Endodermal cell (in vitro differentiated cells): ENCODE results near the gene CDC42BPB. TPM values are rescaled to one million over a fixed set of nuclear protein-coding genes. Genes with fewer than 3 reads are reported as not detected.

Experiments used
- DNase-seq: peaks from one replicate; pipeline ENCODE4 v3.0.0-alpha.2; 2017
- H3K27ac ChIP-seq: 2 replicates; pipeline ENCODE4 v1.5.1; 2013; ENCODE audit warnings: mild to moderate bottlenecking, low read depth, low read length, moderate library complexity
- H3K27me3 ChIP-seq: 2 replicates; pipeline ENCODE4 v1.6.1; 2013; ENCODE audit warnings: mild to moderate bottlenecking, low read length, moderate library complexity; ENCODE audit not compliant: insufficient read depth, control insufficient read depth, poor library complexity, severe bottlenecking
- H3K36me3 ChIP-seq: 2 replicates; pipeline ENCODE4 v1.7.0; 2013; ENCODE audit warnings: mild to moderate bottlenecking, low read length, moderate library complexity; ENCODE audit not compliant: control insufficient read depth, insufficient read depth
- H3K4me1 ChIP-seq: one replicate; pipeline ENCODE4 v1.7.0; 2013; ENCODE audit warnings: low read length; ENCODE audit not compliant: control insufficient read depth, insufficient read depth
- H3K4me3 ChIP-seq: 2 replicates; pipeline ENCODE4 v1.5.1; 2013; ENCODE audit warnings: mild to moderate bottlenecking, low read length, moderate library complexity
- H3K9ac ChIP-seq: 2 replicates; pipeline ENCODE4 v1.6.1; 2013; ENCODE audit warnings: mild to moderate bottlenecking, low read length, moderate library complexity; ENCODE audit not compliant: poor library complexity, severe bottlenecking; ENCODE audit errors: extremely low read depth
- H3K9me3 ChIP-seq: 2 replicates; pipeline ENCODE4 v1.6.1; 2013; ENCODE audit warnings: mild to moderate bottlenecking, low read length, moderate library complexity; ENCODE audit not compliant: control insufficient read depth
- H3K27ac Mint-ChIP-seq: 2 replicates; pipeline ENCODE4 v1.8.0; 2020; ENCODE audit warnings: mixed read lengths
- H3K27me3 Mint-ChIP-seq: 2 replicates; pipeline ENCODE4 v1.8.0; 2021; ENCODE audit warnings: mild to moderate bottlenecking, mixed read lengths; ENCODE audit not compliant: insufficient read depth
- H3K36me3 Mint-ChIP-seq: 2 replicates; pipeline ENCODE4 v1.8.0; 2020; ENCODE audit warnings: low read depth, mixed read lengths
- H3K4me1 Mint-ChIP-seq: 2 replicates; pipeline ENCODE4 v1.8.0; 2020; ENCODE audit warnings: mixed read lengths
- H3K4me3 Mint-ChIP-seq: 2 replicates; pipeline ENCODE4 v1.8.0; 2020; ENCODE audit warnings: mild to moderate bottlenecking, moderate library complexity, mixed read lengths
- H3K9me3 Mint-ChIP-seq: 2 replicates; pipeline ENCODE4 v1.8.0; 2020; ENCODE audit warnings: mild to moderate bottlenecking, mixed read lengths
- WGBS, 2 experiments: methylation state at CpG; one replicate each; pipeline versions ENCODE4 v1.1.5 to v1.1.7; 2013; ENCODE audit warnings: missing lambda C conversion rate in 2 of 2, mixed read lengths in 1 of 2; ENCODE audit not compliant: insufficient coverage in 1 of 2, insufficient read length in 1 of 2; 5-methylcytosine and 5-hydroxymethylcytosine counted together
- total RNA-seq, 2 donors: library from RNA; stranded (reverse); fragmentation: NEBNext Ultra II Directional in 1 of 2; extraction: Animal tissue kit (Norgen Biotek cat#: 25700) in 1 of 2; gene quantifications; 2 replicates in 1 of 2; 3 replicates in 1 of 2; pipeline ENCODE4 v1.2.1, GENCODE V29; 2021
- TF ChIP-seq, protein P1 (sequence below): fragments of 200-600 bp; sonication (generic); conservative IDR thresholded peaks from 2 replicates; pipeline ENCODE4 v1.5.0; 2021; ENCODE audit warnings: antibody characterized with exemption, mild to moderate bottlenecking

The CDC42BPB gene
- total RNA-seq, 2 donors from 2014 or later: 120 to 123 TPM

DNA sequence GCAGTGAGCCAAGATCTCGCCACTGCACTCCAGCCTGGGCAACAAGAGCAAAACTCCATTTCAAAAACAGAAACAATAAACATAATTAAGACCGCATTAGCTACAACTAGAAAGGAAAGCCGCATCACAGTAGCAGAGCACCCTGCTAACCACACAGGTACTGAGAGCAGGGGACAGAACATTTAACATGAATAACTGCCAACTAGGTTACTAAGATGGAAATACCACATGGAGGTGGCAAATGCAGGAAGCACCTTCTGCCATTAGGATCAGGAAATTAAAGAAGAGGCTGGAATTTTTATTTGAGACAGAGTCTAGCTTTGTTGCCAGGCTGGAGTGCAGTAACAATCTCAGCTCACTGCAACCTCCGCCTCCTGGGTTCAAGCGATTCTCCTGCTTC, 41.9 kb downstream of the CDC42BPB start:
- no peak overlapping the region for H3K4me3 ChIP-seq
- no peak overlapping the region for H3K4me3 Mint-ChIP-seq
- H3K9ac ChIP-seq: no peak overlapping the region
- no peaks in the 10 kb centered on the region for H3K27me3 ChIP-seq
- peaks cover 5% of the 10 kb centered on the region for H3K9me3 Mint-ChIP-seq
- peaks cover 3% of the 10 kb centered on the region for H3K4me1 ChIP-seq
- no peak for DNase-seq
- H3K36me3 Mint-ChIP-seq: peaks cover 24% of the 10 kb centered on the region
- no peaks in the 10 kb centered on the region for H3K9me3 ChIP-seq
- WGBS, 2 experiments: 83 to 98% methylated on average over 2 to 5 of the region's 5 CpGs
- peak overlapping the region; percentile 18 for H3K27ac Mint-ChIP-seq
- H3K4me1 Mint-ChIP-seq: peaks cover 16% of the 10 kb centered on the region
- H3K36me3 ChIP-seq: peaks cover 19% of the 10 kb centered on the region
- no peaks in the 10 kb centered on the region for H3K27me3 Mint-ChIP-seq
- TF ChIP-seq, protein P1, sequence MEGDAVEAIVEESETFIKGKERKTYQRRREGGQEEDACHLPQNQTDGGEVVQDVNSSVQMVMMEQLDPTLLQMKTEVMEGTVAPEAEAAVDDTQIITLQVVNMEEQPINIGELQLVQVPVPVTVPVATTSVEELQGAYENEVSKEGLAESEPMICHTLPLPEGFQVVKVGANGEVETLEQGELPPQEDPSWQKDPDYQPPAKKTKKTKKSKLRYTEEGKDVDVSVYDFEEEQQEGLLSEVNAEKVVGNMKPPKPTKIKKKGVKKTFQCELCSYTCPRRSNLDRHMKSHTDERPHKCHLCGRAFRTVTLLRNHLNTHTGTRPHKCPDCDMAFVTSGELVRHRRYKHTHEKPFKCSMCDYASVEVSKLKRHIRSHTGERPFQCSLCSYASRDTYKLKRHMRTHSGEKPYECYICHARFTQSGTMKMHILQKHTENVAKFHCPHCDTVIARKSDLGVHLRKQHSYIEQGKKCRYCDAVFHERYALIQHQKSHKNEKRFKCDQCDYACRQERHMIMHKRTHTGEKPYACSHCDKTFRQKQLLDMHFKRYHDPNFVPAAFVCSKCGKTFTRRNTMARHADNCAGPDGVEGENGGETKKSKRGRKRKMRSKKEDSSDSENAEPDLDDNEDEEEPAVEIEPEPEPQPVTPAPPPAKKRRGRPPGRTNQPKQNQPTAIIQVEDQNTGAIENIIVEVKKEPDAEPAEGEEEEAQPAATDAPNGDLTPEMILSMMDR: no peak
- peak overlapping the region; percentile 95 for H3K27ac ChIP-seq

DNA sequence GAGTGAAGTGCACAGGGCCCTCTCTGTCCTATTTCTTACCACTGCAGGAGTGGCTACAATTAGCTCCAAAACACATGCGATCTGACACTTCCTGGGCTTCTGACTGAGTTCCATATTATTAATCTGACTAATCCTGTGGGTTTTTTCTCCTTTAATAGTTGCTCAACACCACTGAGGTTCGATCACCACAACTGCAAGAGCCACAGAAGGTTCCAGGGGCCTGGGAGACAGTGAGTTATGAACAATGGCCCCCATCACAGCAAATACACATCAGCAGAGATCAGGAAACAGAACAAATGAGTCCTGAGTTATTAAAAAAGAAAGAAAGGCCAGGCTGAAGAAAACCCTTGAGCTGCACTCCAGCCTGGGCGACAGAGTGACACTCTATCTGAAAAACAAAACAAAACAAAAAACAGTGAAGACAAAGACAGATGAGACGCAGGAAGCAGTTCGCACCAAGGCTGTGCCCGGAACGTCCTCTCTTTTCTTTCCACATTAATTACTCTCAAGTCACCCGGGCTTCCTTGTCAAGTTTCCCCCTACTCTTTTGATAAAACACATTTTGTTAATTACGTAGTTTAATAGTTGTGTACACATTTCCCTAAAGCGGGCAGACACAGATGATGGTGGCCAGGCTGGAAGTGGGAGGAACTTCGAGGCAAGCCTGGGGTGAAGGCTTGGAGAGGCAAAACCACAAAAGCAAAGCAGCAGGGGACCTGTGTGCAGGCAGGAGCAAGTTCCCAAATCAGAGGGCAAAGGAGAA, 42.7 kb downstream of the CDC42BPB start:
- Histone ChIP-seq H3K27me3 (no peaks in the 10 kb centered on the region), H3K36me3 (peaks cover 14% of the 10 kb centered on the region), H3K4me1 (peaks cover 3% of the 10 kb centered on the region), H3K27ac (peak overlapping the region; percentile 95), H3K9me3 (no peaks in the 10 kb centered on the region), H3K9ac (no peak overlapping the region), H3K4me3 (no peak overlapping the region)
- peak; percentile 64 for DNase-seq
- Mint-ChIP-seq H3K36me3 (peaks cover 30% of the 10 kb centered on the region), H3K27me3 (no peaks in the 10 kb centered on the region), H3K4me1 (peaks cover 16% of the 10 kb centered on the region), H3K27ac (peak overlapping the region; percentile 18), H3K4me3 (no peak overlapping the region), H3K9me3 (peaks cover 5% of the 10 kb centered on the region)
- TF ChIP-seq, protein P1: no peak
- 64 to 79% methylated on average over 9 to 11 of the region's 11 CpGs for WGBS, 2 experiments

DNA sequence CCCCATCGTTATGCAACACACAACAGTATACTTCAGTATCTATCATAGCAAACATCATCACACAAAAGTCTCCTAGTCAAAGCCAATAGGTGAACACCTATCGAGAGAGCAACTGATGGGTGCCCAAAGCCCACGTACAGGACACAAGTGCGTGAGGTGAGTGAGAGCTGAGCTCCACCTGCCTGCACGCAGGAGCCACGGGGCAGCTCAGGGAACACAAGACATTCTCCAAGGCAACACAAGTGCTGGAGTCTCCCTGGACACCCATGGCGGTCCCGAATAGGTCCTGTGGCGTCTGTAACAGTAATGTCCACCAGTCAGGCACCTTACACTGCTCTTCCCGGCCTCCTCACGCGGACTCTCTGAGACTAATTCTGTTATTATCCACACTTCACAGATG, 44.3 kb downstream of the CDC42BPB start:
- TF ChIP-seq, protein P1: no peak
- no peak overlapping the region for H3K4me3 ChIP-seq
- peaks cover 23% of the 10 kb centered on the region for H3K36me3 ChIP-seq
- Mint-ChIP-seq H3K4me3 (no peak overlapping the region), H3K27me3 (no peaks in the 10 kb centered on the region), H3K36me3 (peaks cover 44% of the 10 kb centered on the region), H3K27ac (peak overlapping the region; percentile 27), H3K9me3 (peaks cover 5% of the 10 kb centered on the region), H3K4me1 (peaks cover 14% of the 10 kb centered on the region)
- no peak overlapping the region for H3K27ac ChIP-seq
- no peak for DNase-seq
- H3K27me3 ChIP-seq: no peaks in the 10 kb centered on the region
- H3K9ac ChIP-seq: no peak overlapping the region
- H3K4me1 ChIP-seq: peaks cover 3% of the 10 kb centered on the region
- H3K9me3 ChIP-seq: no peaks in the 10 kb centered on the region
- 94 to 97% methylated on average over 9 to 12 of the region's 12 CpGs for WGBS, 2 experiments
